ENCODE data around the gene KLF3. TPM values are rescaled to one million over a fixed set of nuclear protein-coding genes. Genes with fewer than 3 reads are reported as not detected.

KLF3 gene
- total and polyA plus RNA-seq, 2 experiments from 2014 or later = 15.0 to 16.5 TPM

GRCh38 chr4:38696697-38697096 is 32.7 kb downstream of the KLF3 start:
- no peaks in the 10 kb centered on the region for H3K9me3 Mint-ChIP-seq
- Histone ChIP-seq H3K4me3 (no peak overlapping the region), H3K27ac (ENCODE audit: low read depth) (no peak overlapping the region), H3K9me2 (ENCODE audit: insufficient read depth) (no peaks in the 10 kb centered on the region), H2AFZ (no peak overlapping the region), H3K79me2 (replicated peaks; ENCODE audit: insufficient read depth) (no peaks in the 10 kb centered on the region), H3K4me1 (ENCODE audit: insufficient read depth) (peaks cover 39% of the 10 kb centered on the region), H3F3A (replicated peaks; ENCODE audit: low read depth) (no peaks in the 10 kb centered on the region), H3K36me3 (ENCODE audit: insufficient read depth) (peaks cover 30% of the 10 kb centered on the region), H3K27me3 (ENCODE audit: insufficient read depth) (no peaks in the 10 kb centered on the region), H4K20me1 (replicated peaks; ENCODE audit: insufficient read depth) (no peaks in the 10 kb centered on the region), H3K4me2 (no peak overlapping the region)
- H3K4me1 Mint-ChIP-seq = peaks cover 28% of the 10 kb centered on the region
- H3K27ac Mint-ChIP-seq = no peak overlapping the region
- no peak overlapping the region for H3K4me3 Mint-ChIP-seq
- TF ChIP-seq CTCF (conservative IDR thresholded peaks at IDR 0.05; ENCODE audit: low read depth in 2 of 2) (no peak), JUNB (IDR thresholded peaks at IDR 0.05; ENCODE audit: unreplicated experiment) (no peak), ZNF331 (CRISPR knock-in tag; IDR thresholded peaks at IDR 0.05; ENCODE audit: low read depth) (no peak), STAT1 (IDR thresholded peaks at IDR 0.05; ENCODE audit: unreplicated experiment) (no peak), ZNF114 (CRISPR knock-in tag; IDR thresholded peaks at IDR 0.05) (no peak)
- peaks cover 48% of the 10 kb centered on the region for H3K36me3 Mint-ChIP-seq (ENCODE audit: low read depth)
- no peaks in the 10 kb centered on the region for H3K27me3 Mint-ChIP-seq (ENCODE audit: insufficient read depth, low read depth, poor library complexity)
- DNase-seq (ENCODE audit: low spot score) (no peak), ATAC-seq (no peak)

- Mint-ChIP-seq H3K9me3 (no peaks in the 10 kb centered on the region), H3K4me3 (no peak overlapping the region), H3K27ac (no peak overlapping the region), H3K36me3 (ENCODE audit: low read depth) (peaks cover 48% of the 10 kb centered on the region), H3K4me1 (peaks cover 37% of the 10 kb centered on the region), H3K27me3 (ENCODE audit: insufficient read depth, low read depth, poor library complexity) (no peaks in the 10 kb centered on the region)
- H3K4me1 ChIP-seq (ENCODE audit: insufficient read depth) = peaks cover 46% of the 10 kb centered on the region
- H3K4me3 ChIP-seq = no peak overlapping the region
- no peak overlapping the region for H3K4me2 ChIP-seq
- no peaks in the 10 kb centered on the region for H3K79me2 ChIP-seq (replicated peaks; ENCODE audit: insufficient read depth)
- ATAC-seq (no peak), DNase-seq (ENCODE audit: low spot score) (no peak)
- no peaks in the 10 kb centered on the region for H3F3A ChIP-seq (replicated peaks; ENCODE audit: low read depth)
- no peaks in the 10 kb centered on the region for H3K9me2 ChIP-seq (ENCODE audit: insufficient read depth)
- no peaks in the 10 kb centered on the region for H3K27me3 ChIP-seq (ENCODE audit: insufficient read depth)
- no peak overlapping the region for H3K27ac ChIP-seq (ENCODE audit: low read depth)
- H4K20me1 ChIP-seq (replicated peaks; ENCODE audit: insufficient read depth) = no peaks in the 10 kb centered on the region
- peaks cover 21% of the 10 kb centered on the region for H3K36me3 ChIP-seq (ENCODE audit: insufficient read depth)
- H2AFZ ChIP-seq = no peak overlapping the region
- no peak for TF ChIP-seq ZNF114 (CRISPR knock-in tag; IDR thresholded peaks at IDR 0.05)
- TF ChIP-seq EZH2 (IDR thresholded peaks at IDR 0.05; ENCODE audit: low read depth, unreplicated experiment) = no peak
- no peak for TF ChIP-seq CREB1 (CRISPR knock-in tag; IDR thresholded peaks at IDR 0.05; ENCODE audit: low read depth)
- TF ChIP-seq CTCF (conservative IDR thresholded peaks at IDR 0.05; ENCODE audit: low read depth in 2 of 2) = no peak
- TF ChIP-seq REST (IDR thresholded peaks at IDR 0.05; ENCODE audit: unreplicated experiment) = no peak
- no peak for TF ChIP-seq NANOG (IDR thresholded peaks at IDR 0.05; ENCODE audit: borderline replicate concordance)
- TF ChIP-seq JUNB (IDR thresholded peaks at IDR 0.05; ENCODE audit: unreplicated experiment) = no peak
- no peak for TF ChIP-seq EZH2phosphoT487 (IDR thresholded peaks at IDR 0.05; ENCODE audit: unreplicated experiment)
- TF ChIP-seq STAT1 (IDR thresholded peaks at IDR 0.05; ENCODE audit: unreplicated experiment) = no peak
- no peak for TF ChIP-seq ETS1 (IDR thresholded peaks at IDR 0.05)
Measured at GRCh38 chr4:38698176-38698575, 34.2 kb downstream of the KLF3 start.
